DND-41 (cell line): ENCODE results near the gene HOXA4.

ENCODE experiments used
- EZH2 ChIP-seq: IDR thresholded peaks from 3 replicates; pipeline ENCODE4 v1.6.1; 2012; ENCODE audit warnings: borderline replicate concordance, low read depth, mild to moderate bottlenecking, moderate library complexity, low read length, inconsistent platforms; ENCODE audit not compliant: severe bottlenecking
- TF ChIP-seq, protein P1 (sequence below): IDR thresholded peaks from 2 replicates; pipeline ENCODE4 v1.5.1; 2012; ENCODE audit warnings: borderline replicate concordance, low read length, moderate library complexity, mild to moderate bottlenecking; ENCODE audit not compliant: poor library complexity, severe bottlenecking; ENCODE audit errors: extremely low read depth

DNA sequence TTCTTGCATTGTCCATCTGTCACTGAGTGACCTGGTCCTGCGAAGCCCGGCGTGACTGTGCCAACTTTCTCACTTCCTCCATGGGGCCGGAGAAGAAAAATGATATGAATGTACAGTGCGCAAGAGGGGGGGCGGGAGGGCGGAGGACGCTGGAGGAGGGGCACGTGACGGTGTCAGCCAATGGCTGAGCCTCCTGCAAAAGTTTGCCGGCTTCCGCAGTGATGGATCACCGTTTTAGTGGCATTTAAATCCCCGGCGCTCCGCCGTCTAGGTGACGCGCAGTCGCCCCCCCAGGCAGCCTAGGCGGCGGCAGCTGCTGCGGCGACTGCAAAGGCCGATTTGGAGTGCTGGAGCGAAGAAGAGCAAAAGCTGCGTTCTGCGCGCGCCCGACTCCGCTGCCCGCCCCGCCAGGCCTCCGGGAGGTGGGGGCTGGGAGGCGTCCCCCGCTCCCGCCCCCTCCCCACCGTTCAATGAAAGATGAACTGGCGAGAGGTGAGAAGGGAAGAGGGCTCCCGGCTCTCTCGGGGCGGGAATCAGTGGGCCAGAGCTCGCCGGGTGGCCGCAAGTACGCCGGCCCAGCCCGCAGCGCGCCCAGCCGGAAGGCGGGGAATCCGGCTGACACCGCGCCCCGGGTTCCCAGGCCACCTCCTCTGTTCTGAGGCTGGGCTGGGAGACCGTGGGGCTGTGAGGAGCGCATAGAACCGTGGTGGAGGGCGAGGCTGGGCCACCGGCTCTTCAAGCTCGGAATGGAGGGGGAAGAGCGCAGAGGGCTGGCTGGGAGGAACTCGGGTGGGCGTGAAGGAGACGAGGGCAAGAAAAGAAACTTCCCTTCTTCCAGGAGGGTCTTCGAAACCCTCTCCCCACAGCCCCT, 34.4 kb downstream of the HOXA4 start, which contains the start of gene HOXA1:
- TF ChIP-seq, protein P1, sequence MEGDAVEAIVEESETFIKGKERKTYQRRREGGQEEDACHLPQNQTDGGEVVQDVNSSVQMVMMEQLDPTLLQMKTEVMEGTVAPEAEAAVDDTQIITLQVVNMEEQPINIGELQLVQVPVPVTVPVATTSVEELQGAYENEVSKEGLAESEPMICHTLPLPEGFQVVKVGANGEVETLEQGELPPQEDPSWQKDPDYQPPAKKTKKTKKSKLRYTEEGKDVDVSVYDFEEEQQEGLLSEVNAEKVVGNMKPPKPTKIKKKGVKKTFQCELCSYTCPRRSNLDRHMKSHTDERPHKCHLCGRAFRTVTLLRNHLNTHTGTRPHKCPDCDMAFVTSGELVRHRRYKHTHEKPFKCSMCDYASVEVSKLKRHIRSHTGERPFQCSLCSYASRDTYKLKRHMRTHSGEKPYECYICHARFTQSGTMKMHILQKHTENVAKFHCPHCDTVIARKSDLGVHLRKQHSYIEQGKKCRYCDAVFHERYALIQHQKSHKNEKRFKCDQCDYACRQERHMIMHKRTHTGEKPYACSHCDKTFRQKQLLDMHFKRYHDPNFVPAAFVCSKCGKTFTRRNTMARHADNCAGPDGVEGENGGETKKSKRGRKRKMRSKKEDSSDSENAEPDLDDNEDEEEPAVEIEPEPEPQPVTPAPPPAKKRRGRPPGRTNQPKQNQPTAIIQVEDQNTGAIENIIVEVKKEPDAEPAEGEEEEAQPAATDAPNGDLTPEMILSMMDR = no peak
- TF ChIP-seq EZH2 = no peak
